ENCODE data around the gene SPAG9. TPM values are rescaled to one million over a fixed set of nuclear protein-coding genes. Genes with fewer than 3 reads are reported as not detected.

Gene SPAG9
- total and polyA plus RNA-seq, 10 donors, result 10.7 to 94.6 (median 78.3) TPM

DNA sequence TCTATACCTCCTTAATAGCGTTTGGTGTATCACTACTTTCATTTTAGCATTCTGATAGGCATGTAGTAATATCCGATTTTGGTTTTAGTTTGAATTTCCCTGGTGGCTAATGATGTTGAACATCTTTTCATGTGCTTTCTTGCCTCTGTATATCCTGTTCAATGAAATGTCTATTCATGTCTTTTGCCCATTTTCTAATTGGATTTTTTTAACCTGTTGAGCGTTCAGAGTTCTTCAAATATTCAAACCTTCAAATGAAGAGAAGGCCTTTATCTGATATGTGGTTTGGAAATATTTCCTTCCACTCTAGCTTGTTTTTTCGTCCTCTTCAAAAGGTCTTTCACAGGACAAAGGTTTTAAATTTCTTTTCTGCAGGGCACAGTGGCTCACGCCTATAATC, 30.3 kb upstream of the SPAG9 start:
- peaks cover 0 to 3% (median 0%) of the 10 kb centered on the region in 6 donors for H3K36me3 ChIP-seq
- intact Hi-C loops (cut with DNase I; ENCODE audit: low total_unique reads), result loop anchor here (5.0 kb wide), 1 partner anchor 149 kb away; no protein-coding TSS in a partner anchor
- 84 to 89% (median 87%) methylated on average over 5 of the region's 5 CpGs for WGBS, 5 donors
- DNase-seq, result no peak
- H3K27ac ChIP-seq, result no peak overlapping the region
- H3K4me1 ChIP-seq, result peaks cover 6 to 32% (median 26%) of the 10 kb centered on the region in 6 donors
- TF ChIP-seq POLR2AphosphoS5 (IDR thresholded peaks at IDR 0.05) (no peak), POLR2A (IDR thresholded peaks at IDR 0.05) (no peak)
- TF ChIP-seq, protein P1, sequence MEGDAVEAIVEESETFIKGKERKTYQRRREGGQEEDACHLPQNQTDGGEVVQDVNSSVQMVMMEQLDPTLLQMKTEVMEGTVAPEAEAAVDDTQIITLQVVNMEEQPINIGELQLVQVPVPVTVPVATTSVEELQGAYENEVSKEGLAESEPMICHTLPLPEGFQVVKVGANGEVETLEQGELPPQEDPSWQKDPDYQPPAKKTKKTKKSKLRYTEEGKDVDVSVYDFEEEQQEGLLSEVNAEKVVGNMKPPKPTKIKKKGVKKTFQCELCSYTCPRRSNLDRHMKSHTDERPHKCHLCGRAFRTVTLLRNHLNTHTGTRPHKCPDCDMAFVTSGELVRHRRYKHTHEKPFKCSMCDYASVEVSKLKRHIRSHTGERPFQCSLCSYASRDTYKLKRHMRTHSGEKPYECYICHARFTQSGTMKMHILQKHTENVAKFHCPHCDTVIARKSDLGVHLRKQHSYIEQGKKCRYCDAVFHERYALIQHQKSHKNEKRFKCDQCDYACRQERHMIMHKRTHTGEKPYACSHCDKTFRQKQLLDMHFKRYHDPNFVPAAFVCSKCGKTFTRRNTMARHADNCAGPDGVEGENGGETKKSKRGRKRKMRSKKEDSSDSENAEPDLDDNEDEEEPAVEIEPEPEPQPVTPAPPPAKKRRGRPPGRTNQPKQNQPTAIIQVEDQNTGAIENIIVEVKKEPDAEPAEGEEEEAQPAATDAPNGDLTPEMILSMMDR (IDR thresholded peaks at IDR 0.05 in 8 of 11, conservative IDR thresholded peaks at IDR 0.05 in 3 of 11), result no peak
- H3K27me3 ChIP-seq (replicated peaks in 1 of 7), result no peaks in the 10 kb centered on the region
- no peaks in the 10 kb centered on the region for H3K9me3 ChIP-seq
- H3K4me3 ChIP-seq, result no peak overlapping the region

DNA sequence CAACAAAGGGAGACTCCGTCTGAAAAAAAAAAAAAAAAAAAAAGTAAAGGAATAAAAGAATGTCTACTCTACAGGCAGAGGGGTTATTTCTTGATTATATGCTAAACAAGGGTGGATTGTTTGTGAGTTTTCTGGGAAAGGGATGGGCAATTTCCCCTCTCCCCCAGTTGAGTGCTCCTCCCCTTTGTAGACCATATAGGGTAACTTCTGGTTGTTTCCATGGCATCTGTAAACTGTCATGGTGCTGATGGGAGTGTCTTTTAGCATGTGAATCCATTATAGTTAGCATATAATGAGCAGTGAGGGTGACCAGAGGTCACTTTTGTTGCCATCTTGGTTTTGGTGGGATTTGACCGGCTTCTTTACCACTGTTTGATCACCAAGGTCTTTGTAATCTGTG, 28.5 kb upstream of the SPAG9 start:
- H3K4me3 ChIP-seq, result no peak overlapping the region
- no peaks in the 10 kb centered on the region for H3K27me3 ChIP-seq (replicated peaks in 1 of 7)
- no peak for DNase-seq
- H3K27ac ChIP-seq, result no peak overlapping the region
- WGBS, 5 donors, result 92 to 100% (median 98%) methylated on average over 2 of the region's 2 CpGs
- H3K9me3 ChIP-seq, result no peaks in the 10 kb centered on the region
- no peak for TF ChIP-seq POLR2A (IDR thresholded peaks at IDR 0.05)
- no peak for TF ChIP-seq POLR2AphosphoS5 (IDR thresholded peaks at IDR 0.05)
- TF ChIP-seq, protein P1 (IDR thresholded peaks at IDR 0.05 in 8 of 11, conservative IDR thresholded peaks at IDR 0.05 in 3 of 11), result no peak
- H3K4me1 ChIP-seq, result peaks cover 2 to 16% (median 14%) of the 10 kb centered on the region in 6 donors
- intact Hi-C loops (cut with DNase I; ENCODE audit: low total_unique reads), result no loop called here
- H3K36me3 ChIP-seq, result no peaks in the 10 kb centered on the region

DNA sequence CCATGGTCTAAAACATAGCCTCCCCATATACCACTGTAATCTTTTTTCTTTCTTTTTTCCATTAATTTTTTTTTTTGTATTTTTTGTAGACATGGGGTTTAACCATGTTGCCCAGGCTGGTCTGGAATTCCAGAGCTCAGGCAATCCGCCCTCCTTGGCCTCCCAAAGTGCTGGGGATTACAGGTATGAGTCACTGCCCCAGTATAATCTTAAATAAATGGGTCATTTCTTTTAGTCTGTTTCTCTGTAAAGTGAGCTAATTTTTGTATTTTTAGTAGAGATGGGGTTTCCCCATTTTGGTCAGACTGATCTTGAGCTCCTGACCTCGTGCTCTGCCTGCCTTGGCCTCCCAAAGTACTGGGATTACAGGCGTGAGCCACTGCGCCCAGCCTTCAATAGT, 27.0 kb upstream of the SPAG9 start:
- no peak for DNase-seq
- WGBS, 5 donors, result 60 to 75% (median 72%) methylated on average over 4 of the region's 4 CpGs
- Histone ChIP-seq H3K27ac (no peak overlapping the region), H3K9me3 (no peaks in the 10 kb centered on the region), H3K4me3 (no peak overlapping the region), H3K4me1 (peaks cover 0 to 5% (median 4%) of the 10 kb centered on the region in 6 donors), H3K36me3 (no peaks in the 10 kb centered on the region), H3K27me3 (replicated peaks in 1 of 7) (no peaks in the 10 kb centered on the region)
- intact Hi-C loops (cut with DNase I; ENCODE audit: low total_unique reads), result no loop called here
- TF ChIP-seq POLR2A (IDR thresholded peaks at IDR 0.05) (no peak), POLR2AphosphoS5 (IDR thresholded peaks at IDR 0.05) (no peak)
- TF ChIP-seq, protein P1 (IDR thresholded peaks at IDR 0.05 in 8 of 11, conservative IDR thresholded peaks at IDR 0.05 in 3 of 11), result no peak

DNA sequence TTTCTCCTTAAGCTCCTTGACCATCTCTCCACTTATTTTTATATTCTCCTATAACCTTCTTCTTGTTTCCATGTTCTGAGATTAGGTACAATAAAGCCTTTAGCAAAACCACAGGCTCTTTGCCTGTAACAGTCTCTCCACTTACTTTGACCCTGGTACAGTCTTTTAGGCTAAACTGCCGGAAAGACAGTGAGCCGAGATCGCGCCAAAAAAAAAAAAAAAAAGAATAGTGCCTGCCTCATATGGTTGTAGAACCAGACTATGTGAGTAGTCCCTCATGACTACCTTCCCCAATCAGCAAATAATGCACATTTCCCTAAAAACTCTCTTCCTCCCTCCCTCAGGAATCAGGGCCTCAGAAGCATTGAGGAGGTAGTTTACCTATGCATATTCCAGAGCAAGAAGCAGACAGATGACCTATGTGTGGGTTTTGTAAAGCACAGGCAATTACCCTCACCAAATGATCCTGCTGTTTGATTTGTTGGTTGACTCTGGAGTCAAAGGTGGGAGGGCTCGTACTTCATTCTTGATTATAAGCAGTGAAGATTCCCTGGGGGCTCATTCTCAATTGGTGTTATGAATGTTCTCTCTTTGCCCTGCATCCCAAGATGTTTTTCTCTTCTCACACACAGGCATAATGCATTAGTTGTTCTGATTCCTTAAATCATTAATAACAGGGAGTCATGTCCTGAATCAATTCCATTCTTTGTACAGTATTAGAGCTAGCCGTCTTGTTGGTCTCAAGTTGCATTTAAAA, 23.8 kb upstream of the SPAG9 start:
- WGBS, 5 donors, result 73 to 89% (median 84%) methylated on average over 6 of the region's 6 CpGs
- intact Hi-C loops (cut with DNase I; ENCODE audit: low total_unique reads), result no loop called here

More for the DNA sequence above, 23.8 kb upstream of the SPAG9 start:
- H3K4me1 ChIP-seq, result no peaks in the 10 kb centered on the region
- no peak for TF ChIP-seq POLR2AphosphoS5 (IDR thresholded peaks at IDR 0.05)
- no peak for TF ChIP-seq POLR2A (IDR thresholded peaks at IDR 0.05)
- TF ChIP-seq, protein P1 (IDR thresholded peaks at IDR 0.05 in 8 of 11, conservative IDR thresholded peaks at IDR 0.05 in 3 of 11), result no peak
- no peak overlapping the region for H3K27ac ChIP-seq
- no peaks in the 10 kb centered on the region for H3K27me3 ChIP-seq (replicated peaks in 1 of 7)
- DNase-seq, result no peak
- H3K9me3 ChIP-seq, result no peaks in the 10 kb centered on the region
- H3K4me3 ChIP-seq, result no peak overlapping the region
- H3K36me3 ChIP-seq, result no peaks in the 10 kb centered on the region
